DND-41 (cell line): ENCODE results near the gene HNRNPA2B1.

Experiments used
- EZH2 ChIP-seq: IDR thresholded peaks from 3 replicates; pipeline ENCODE4 v1.6.1; 2012; ENCODE audit warnings: borderline replicate concordance, low read depth, mild to moderate bottlenecking, moderate library complexity, low read length, inconsistent platforms; ENCODE audit not compliant: severe bottlenecking
- TF ChIP-seq, protein P1 (sequence below): IDR thresholded peaks from 2 replicates; pipeline ENCODE4 v1.5.1; 2012; ENCODE audit warnings: borderline replicate concordance, low read length, moderate library complexity, mild to moderate bottlenecking; ENCODE audit not compliant: poor library complexity, severe bottlenecking; ENCODE audit errors: extremely low read depth

DNA sequence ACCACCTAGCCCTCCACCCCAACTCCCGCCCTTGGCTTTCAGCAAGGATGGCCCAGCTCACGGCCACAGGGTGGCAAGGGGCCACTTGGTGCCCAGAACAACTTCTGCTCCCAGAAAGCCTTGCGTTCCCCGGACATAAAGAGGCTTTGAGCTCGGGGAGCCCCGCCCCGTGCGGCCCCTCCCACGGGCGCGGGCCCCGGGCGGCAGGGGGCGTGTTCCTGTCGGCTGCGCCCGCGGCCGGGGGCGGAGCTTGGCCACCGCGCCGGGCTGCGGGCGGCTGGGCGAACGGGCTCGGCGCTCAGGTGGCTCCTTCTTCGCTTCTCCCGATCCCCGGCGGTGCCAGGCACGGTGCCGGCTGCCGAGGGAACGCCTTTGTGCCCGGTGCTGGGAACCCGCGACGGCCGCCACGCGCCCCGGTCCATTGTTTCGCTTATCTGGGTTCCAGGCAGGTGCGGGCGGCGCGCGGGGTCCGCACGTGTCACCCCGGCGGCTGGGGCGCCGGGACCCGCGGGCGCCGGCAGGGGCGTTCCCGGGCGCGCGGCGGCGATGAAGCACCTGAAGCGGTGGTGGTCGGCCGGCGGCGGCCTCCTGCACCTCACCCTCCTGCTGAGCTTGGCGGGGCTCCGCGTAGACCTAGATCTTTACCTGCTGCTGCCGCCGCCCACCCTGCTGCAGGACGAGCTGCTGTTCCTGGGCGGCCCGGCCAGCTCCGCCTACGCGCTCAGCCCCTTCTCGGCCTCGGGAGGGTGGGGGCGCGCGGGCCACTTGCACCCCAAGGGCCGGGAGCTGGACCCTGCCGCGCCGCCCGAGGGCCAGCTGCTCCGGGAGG lies 48.4 kb downstream of the HNRNPA2B1 start, which contains the start of gene NFE2L3:
- TF ChIP-seq, protein P1, sequence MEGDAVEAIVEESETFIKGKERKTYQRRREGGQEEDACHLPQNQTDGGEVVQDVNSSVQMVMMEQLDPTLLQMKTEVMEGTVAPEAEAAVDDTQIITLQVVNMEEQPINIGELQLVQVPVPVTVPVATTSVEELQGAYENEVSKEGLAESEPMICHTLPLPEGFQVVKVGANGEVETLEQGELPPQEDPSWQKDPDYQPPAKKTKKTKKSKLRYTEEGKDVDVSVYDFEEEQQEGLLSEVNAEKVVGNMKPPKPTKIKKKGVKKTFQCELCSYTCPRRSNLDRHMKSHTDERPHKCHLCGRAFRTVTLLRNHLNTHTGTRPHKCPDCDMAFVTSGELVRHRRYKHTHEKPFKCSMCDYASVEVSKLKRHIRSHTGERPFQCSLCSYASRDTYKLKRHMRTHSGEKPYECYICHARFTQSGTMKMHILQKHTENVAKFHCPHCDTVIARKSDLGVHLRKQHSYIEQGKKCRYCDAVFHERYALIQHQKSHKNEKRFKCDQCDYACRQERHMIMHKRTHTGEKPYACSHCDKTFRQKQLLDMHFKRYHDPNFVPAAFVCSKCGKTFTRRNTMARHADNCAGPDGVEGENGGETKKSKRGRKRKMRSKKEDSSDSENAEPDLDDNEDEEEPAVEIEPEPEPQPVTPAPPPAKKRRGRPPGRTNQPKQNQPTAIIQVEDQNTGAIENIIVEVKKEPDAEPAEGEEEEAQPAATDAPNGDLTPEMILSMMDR: no peak
- no peak for TF ChIP-seq EZH2
